ENCODE measurements around the gene MRPL53. TPM values are rescaled to one million over a fixed set of nuclear protein-coding genes. Genes with fewer than 3 reads are reported as not detected.

MRPL53 gene
- total RNA-seq, 2 donors from 2014 or later: 50.9 to 62.7 TPM

DNA sequence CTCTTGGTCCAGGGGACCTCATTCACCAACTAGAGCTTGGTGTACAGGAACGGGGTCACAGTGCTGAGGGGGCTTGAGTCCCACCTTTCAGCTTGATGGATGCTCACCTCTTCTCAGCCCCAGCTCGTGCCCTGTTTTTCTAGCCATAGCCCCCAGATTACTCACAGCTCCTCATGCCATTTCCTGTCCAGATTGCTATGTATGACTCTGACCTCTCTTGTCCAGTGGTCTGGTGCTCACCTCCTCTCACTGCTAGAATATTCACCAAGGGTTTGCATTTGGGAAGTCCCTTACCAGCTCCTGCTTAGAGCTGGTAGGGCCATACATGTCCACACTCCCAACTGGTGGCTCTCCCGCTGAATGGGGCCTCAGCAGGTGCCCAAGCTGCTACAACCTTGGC is 21.1 kb upstream of the MRPL53 start:
- Mint-ChIP-seq H3K4me1 (peaks cover 7% of the 10 kb centered on the region), H3K36me3 (ENCODE audit: low read depth) (peaks cover 35% of the 10 kb centered on the region)
- DNase-seq: no peak

DNA sequence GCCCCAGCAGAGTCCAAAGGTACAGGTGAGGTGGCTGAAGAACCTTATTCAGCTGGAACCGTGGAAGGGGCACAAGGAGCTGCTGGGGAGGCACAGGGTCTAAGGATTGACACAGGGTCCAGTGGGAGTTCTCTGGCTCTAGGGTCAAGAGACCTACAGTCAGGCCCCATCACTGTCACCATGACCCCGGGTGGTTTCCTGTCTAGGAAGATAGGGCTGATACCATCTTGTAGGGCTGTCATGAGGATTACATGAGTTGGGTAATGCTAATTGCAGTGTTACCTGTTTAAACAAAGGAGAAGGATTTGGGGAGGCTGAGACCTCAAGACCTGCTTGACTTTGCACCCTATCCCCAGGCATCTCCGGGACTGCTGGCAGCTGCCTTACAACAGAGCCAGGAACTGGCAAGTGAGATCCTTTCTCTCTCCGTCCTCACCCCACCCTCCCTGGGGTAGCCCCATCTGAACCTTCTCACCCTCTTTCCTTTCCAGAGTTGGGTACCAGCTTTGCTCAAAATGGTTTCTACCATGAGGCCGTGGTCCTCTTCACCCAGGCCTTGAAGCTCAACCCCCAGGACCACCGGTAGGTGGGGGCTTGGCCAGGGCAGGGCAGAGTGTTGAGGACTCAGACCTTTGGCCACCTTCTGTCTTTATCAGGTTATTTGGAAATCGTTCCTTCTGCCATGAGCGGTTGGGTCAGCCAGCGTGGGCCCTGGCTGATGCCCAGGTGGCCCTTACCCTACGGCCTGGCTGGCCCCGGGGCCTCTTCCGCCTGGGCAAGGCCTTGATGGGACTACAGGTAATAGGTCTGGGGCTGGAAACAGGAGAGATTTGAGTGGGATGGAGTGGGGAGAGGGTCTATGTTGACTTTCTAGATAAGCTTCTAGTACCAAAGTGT is 19.4 kb upstream of the MRPL53 start:
- Mint-ChIP-seq H3K27me3 (ENCODE audit: insufficient read depth) (peaks cover 20% of the 10 kb centered on the region), H3K4me3 (no peak overlapping the region), H3K36me3 (ENCODE audit: low read depth) (peaks cover 37% of the 10 kb centered on the region), H3K9me3 (no peaks in the 10 kb centered on the region), H3K27ac (no peak overlapping the region), H3K4me1 (no peaks in the 10 kb centered on the region)
- Histone ChIP-seq H3K4me3 (ENCODE audit: low read length) (no peak overlapping the region), H3K27ac (ENCODE audit: low read depth, low read length) (no peak overlapping the region), H3K27me3 (ENCODE audit: control insufficient read depth, insufficient read depth, low read length, poor library complexity, severe bottlenecking) (peaks cover 14% of the 10 kb centered on the region), H3K36me3 (ENCODE audit: control insufficient read depth, insufficient read depth, low read length) (peaks cover 30% of the 10 kb centered on the region), H3K9me3 (ENCODE audit: control insufficient read depth, low read length) (no peaks in the 10 kb centered on the region), H3K9ac (ENCODE audit: extremely low read depth, low read length, poor library complexity, severe bottlenecking) (no peak overlapping the region), H3K4me1 (ENCODE audit: control insufficient read depth, insufficient read depth, low read length) (no peaks in the 10 kb centered on the region)
- no peak for DNase-seq
- TF ChIP-seq, protein P1, sequence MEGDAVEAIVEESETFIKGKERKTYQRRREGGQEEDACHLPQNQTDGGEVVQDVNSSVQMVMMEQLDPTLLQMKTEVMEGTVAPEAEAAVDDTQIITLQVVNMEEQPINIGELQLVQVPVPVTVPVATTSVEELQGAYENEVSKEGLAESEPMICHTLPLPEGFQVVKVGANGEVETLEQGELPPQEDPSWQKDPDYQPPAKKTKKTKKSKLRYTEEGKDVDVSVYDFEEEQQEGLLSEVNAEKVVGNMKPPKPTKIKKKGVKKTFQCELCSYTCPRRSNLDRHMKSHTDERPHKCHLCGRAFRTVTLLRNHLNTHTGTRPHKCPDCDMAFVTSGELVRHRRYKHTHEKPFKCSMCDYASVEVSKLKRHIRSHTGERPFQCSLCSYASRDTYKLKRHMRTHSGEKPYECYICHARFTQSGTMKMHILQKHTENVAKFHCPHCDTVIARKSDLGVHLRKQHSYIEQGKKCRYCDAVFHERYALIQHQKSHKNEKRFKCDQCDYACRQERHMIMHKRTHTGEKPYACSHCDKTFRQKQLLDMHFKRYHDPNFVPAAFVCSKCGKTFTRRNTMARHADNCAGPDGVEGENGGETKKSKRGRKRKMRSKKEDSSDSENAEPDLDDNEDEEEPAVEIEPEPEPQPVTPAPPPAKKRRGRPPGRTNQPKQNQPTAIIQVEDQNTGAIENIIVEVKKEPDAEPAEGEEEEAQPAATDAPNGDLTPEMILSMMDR (conservative IDR thresholded peaks at IDR 0.05): no peak
- WGBS, 2 experiments (ENCODE audit: insufficient coverage in 1 of 2, insufficient read length in 1 of 2): 90 to 91% methylated on average over 10 to 12 of the region's 12 CpGs

More for the DNA sequence above, 21.1 kb upstream of the MRPL53 start:
- H3K27ac Mint-ChIP-seq: no peak overlapping the region
- Histone ChIP-seq H3K4me3 (ENCODE audit: low read length) (no peak overlapping the region), H3K27ac (ENCODE audit: low read depth, low read length) (no peak overlapping the region), H3K27me3 (ENCODE audit: control insufficient read depth, insufficient read depth, low read length, poor library complexity, severe bottlenecking) (peaks cover 31% of the 10 kb centered on the region), H3K36me3 (ENCODE audit: control insufficient read depth, insufficient read depth, low read length) (peaks cover 29% of the 10 kb centered on the region), H3K4me1 (ENCODE audit: control insufficient read depth, insufficient read depth, low read length) (no peaks in the 10 kb centered on the region), H3K9ac (ENCODE audit: extremely low read depth, low read length, poor library complexity, severe bottlenecking) (no peak overlapping the region), H3K9me3 (ENCODE audit: control insufficient read depth, low read length) (no peaks in the 10 kb centered on the region)
- no peaks in the 10 kb centered on the region for H3K9me3 Mint-ChIP-seq
- TF ChIP-seq, protein P1 (conservative IDR thresholded peaks at IDR 0.05): no peak
- H3K4me3 Mint-ChIP-seq: no peak overlapping the region
- peaks cover 37% of the 10 kb centered on the region for H3K27me3 Mint-ChIP-seq (ENCODE audit: insufficient read depth)
- WGBS, 2 experiments (ENCODE audit: insufficient coverage in 1 of 2, insufficient read length in 1 of 2): 90 to 100% methylated on average over 2 to 3 of the region's 3 CpGs

DNA sequence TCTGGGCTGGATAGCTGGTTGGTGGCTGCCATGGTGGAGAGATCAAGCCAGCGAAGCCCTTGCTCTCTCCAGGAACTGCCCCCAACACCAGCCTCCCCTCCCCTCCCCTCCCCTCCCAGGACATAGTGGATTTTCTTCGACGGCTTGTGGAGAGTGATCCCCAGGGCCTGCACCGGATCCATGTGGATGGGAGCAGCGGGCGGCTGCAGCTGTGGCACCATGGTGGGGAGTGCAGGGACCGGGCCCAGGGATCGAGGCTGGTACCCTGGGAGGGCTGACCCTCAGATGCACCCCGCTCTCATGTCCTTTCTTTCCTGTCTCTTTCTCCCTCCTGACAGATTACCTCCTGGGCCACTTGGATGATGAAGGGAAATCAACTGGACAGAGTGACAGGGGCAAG is 17.4 kb upstream of the MRPL53 start:
- H3K4me3 Mint-ChIP-seq: no peak overlapping the region
- H3K27me3 Mint-ChIP-seq (ENCODE audit: insufficient read depth): peaks cover under 1% of the 10 kb centered on the region
- TF ChIP-seq, protein P1 (conservative IDR thresholded peaks at IDR 0.05): no peak
- H3K27ac ChIP-seq (ENCODE audit: low read depth, low read length): no peak overlapping the region
- no peaks in the 10 kb centered on the region for H3K4me1 ChIP-seq (ENCODE audit: control insufficient read depth, insufficient read depth, low read length)
- 93 to 94% methylated on average over 3 to 9 of the region's 9 CpGs for WGBS, 2 experiments (ENCODE audit: insufficient coverage in 1 of 2, insufficient read length in 1 of 2)
- no peak overlapping the region for H3K9ac ChIP-seq (ENCODE audit: extremely low read depth, low read length, poor library complexity, severe bottlenecking)
- H3K9me3 Mint-ChIP-seq: no peaks in the 10 kb centered on the region
- H3K9me3 ChIP-seq (ENCODE audit: control insufficient read depth, low read length): no peaks in the 10 kb centered on the region
- H3K36me3 Mint-ChIP-seq (ENCODE audit: low read depth): peaks cover 49% of the 10 kb centered on the region
- H3K36me3 ChIP-seq (ENCODE audit: control insufficient read depth, insufficient read depth, low read length): peaks cover 34% of the 10 kb centered on the region
- no peak overlapping the region for H3K4me3 ChIP-seq (ENCODE audit: low read length)
- DNase-seq: no peak
- H3K4me1 Mint-ChIP-seq: no peaks in the 10 kb centered on the region
- H3K27me3 ChIP-seq (ENCODE audit: control insufficient read depth, insufficient read depth, low read length, poor library complexity, severe bottlenecking): no peaks in the 10 kb centered on the region
- H3K27ac Mint-ChIP-seq: no peak overlapping the region

All from endodermal cell (in vitro differentiated cells).